A375 (cell line): Measurements from ENCODE around the gene GNPDA1. TPM values are rescaled to one million over a fixed set of nuclear protein-coding genes. Genes with fewer than 3 reads are reported as not detected.

Experiments used
- total RNA-seq: library from RNA; depleted of rRNA; stranded (reverse); fragments of >200 nt; shearing (Covaris generic); gene quantifications from 2 replicates; pipeline ENCODE4 v1.2.3, GENCODE V29; 2014; rRNA removed

Gene GNPDA1
- 35.6 and 39.4 TPM in 2 replicates for total RNA-seq

DNA sequence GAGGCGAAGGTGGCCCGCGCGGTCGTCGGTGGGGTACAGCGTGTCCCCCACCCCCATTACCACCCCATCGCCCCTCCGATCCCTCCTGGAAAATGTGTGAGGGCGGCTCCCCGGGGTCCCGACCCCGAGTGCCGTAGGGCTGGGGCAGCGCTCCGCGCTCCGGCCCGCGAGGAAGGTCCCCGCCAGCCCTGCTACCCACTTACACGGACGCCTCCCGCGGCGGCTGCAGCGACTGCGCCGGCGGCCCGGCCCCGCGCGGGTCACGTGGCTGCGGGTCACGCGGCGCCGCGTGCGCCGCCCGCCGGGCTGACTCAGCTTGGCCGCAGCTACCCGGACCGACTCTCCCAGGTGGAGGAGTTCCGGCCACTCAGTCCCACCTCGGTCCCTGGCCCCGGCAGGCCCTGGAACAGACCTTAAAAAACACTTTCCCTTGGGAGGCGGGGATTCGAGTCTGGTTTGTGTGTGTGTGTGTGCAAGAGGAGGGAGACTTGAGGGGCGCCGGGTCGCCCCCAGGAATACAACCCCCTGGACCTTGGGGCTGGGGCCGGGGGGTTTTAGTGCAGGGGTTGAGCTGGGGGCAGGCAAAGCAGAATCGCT is at the start of gene GNPDA1:
Gene GNPDA1 (minus strand): TSS at position 236 of the 597 bp plus-strand sequence. CDS start 992 bp downstream, outside the sequence.

DNA sequence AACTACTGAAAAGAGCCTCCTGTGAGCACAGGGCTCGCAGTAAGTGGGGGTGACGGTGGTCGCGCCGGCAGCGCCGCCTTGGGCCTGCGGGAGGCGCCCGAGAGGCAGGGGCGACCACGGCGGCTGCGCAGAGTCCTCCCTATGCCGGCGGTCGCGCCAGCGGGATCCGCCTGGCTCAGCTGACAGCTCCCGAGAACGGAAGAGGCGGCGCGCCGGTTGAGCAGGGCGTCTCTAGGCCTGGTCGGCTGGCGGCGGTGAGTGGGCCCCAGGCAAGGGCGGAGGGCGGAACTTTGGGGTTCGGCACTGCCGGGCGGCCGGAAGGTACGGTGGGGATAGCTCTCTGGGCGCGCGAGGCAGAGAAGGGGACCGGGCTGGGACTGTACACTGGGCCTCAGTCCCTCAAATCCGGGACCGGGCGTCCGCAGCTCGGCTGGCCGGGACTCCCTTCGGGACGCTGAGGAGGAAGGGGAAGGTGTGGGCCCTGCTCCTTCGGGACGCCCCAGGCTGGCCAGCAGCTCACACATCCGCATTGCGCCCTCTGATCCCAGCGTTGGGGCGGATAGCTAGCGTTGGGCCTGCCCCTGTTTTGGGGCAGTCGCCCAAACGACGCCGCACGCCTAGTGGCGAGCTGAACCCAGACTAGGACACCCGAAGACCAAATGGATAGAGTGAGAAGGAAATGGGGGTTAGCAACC is 43.8 kb downstream of the GNPDA1 start, which contains the start of gene RNF14:
Gene RNF14 (plus strand): TSS at position 192 of the 695 bp plus-strand sequence. CDS start 4,484 bp downstream, outside the sequence.

DNA sequence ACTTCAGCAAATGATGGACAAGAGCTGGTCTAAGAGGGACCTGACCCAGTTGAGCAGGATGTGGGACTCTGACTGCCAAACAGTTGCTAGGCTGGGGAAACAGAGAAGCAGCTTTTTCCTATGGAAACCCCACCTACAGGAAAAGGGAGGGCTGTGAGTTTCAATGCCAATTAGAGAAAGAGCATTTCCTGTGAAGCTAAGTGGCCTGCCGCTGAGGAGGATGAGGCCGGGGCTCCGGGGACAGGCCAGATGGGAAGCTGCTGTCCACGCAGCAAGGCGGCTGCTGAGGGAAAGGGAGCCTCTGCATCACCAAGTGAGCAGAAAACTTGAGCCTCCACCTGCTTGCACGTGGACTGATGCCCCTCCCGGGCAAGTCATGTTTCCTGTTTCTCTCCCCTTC is 54.7 kb downstream of the GNPDA1 start, which contains the start of gene PCDH12:
Gene PCDH12 (minus strand): TSS at position 90 of the 400 bp plus-strand sequence. CDS start 351 bp downstream, outside the sequence.

Other genes starting within 250 kb of the GNPDA1 start
- 37.9 and 41.7 TPM in 2 replicates for gene PCDH1, start 134.6 kb downstream of the GNPDA1 start, total RNA-seq
- 96.5 and 105 TPM in 2 replicates for gene DELE1, start 89.2 kb downstream of the GNPDA1 start, total RNA-seq
- gene PCDH12, start 54.8 kb downstream of the GNPDA1 start, total RNA-seq: 0.15 and 0.21 TPM in 2 replicates
- 33.3 and 42.5 TPM in 2 replicates for gene RNF14, start 43.9 kb downstream of the GNPDA1 start, total RNA-seq
- 33.5 and 69.2 TPM in 2 replicates for gene NDFIP1, start 95.8 kb upstream of the GNPDA1 start, total RNA-seq